Measurements from ENCODE around the gene LASP1.

DNA sequence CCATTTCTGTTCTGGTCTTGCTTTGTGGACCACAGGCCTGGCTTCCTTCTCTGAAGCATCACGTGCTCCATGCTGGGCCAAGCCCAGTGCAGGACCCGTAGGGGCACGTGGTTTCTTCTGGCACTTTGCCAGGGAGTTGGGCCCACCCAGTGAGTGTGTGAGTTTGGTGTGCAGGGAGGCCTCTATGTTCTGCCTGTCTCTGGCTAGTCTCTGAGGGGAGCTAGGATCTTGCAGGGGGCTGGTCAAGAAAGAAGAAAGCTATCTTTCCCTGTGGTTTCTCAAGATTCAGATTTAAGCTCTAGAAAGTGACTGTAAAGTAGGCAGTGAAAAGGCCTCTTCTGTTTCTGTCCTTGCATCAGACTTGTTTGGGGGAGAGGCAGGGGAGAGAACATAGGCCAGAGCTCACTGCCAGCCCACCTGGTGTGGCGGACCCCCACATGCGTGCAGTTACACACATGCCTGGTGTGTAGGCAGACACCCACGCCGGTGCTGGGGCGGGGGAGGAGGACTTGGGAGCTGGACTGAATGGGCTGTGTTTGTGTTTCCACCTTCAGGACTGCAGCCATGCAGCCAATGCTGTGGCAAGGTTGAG lies 11.8 kb downstream of the LASP1 start:
- TF ChIP-seq, protein P1, sequence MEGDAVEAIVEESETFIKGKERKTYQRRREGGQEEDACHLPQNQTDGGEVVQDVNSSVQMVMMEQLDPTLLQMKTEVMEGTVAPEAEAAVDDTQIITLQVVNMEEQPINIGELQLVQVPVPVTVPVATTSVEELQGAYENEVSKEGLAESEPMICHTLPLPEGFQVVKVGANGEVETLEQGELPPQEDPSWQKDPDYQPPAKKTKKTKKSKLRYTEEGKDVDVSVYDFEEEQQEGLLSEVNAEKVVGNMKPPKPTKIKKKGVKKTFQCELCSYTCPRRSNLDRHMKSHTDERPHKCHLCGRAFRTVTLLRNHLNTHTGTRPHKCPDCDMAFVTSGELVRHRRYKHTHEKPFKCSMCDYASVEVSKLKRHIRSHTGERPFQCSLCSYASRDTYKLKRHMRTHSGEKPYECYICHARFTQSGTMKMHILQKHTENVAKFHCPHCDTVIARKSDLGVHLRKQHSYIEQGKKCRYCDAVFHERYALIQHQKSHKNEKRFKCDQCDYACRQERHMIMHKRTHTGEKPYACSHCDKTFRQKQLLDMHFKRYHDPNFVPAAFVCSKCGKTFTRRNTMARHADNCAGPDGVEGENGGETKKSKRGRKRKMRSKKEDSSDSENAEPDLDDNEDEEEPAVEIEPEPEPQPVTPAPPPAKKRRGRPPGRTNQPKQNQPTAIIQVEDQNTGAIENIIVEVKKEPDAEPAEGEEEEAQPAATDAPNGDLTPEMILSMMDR (IDR thresholded peaks at IDR 0.05; ENCODE audit: extremely low read depth in 1 of 2, insufficient read depth in 1 of 2, low read depth in 1 of 2, low read length in 2 of 2) = no peak
- no peak for TF ChIP-seq POLR2A (IDR thresholded peaks at IDR 0.05; ENCODE audit: low read depth, low read length)
- TF ChIP-seq POLR2AphosphoS5 (IDR thresholded peaks at IDR 0.05; ENCODE audit: insufficient read depth, low read depth, low read length) = no peak
- TF ChIP-seq, protein P2, sequence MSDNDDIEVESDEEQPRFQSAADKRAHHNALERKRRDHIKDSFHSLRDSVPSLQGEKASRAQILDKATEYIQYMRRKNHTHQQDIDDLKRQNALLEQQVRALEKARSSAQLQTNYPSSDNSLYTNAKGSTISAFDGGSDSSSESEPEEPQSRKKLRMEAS (IDR thresholded peaks at IDR 0.05; ENCODE audit: insufficient read depth, insufficient read length) = peak; percentile 91
- no peak for TF ChIP-seq EZH2 (IDR thresholded peaks at IDR 0.05; ENCODE audit: borderline replicate concordance, low read depth, low read length, severe bottlenecking)
